K562 (cell line): ENCODE results near the gene GRIK5. TPM values are rescaled to one million over a fixed set of nuclear protein-coding genes. Genes with fewer than 3 reads are reported as not detected.

Experiments used
- CEBPG ChIP-seq, 3 experiments: fragments of 200-800 bp in 1 of 3; sonication (Bioruptor generic) in 1 of 3; sonication (generic) in 1 of 3; formaldehyde crosslinking in 1 of 3; IDR thresholded peaks in 2 of 3; conservative IDR thresholded peaks in 1 of 3; 2 replicates each; pipeline versions ENCODE4 v1.6.1 to v1.8.0; 2016 to 2022; ENCODE audit warnings: missing compliant biosample characterization in 2 of 3, missing genetic modification characterization in 2 of 3, mild to moderate bottlenecking in 1 of 3, missing genetic modification reagents in 1 of 3
- FOXJ2 ChIP-seq: fragments of 200-800 bp; sonication (Bioruptor generic); IDR thresholded peaks from 2 replicates; pipeline ENCODE4 v1.6.1; 2016; ENCODE audit warnings: missing genetic modification characterization, missing compliant biosample characterization
- MIER1 ChIP-seq: fragments of 450-650 bp; IDR thresholded peaks from 2 replicates; pipeline ENCODE4 v1.6.1; 2016; ENCODE audit warnings: antibody characterized with exemption, mild to moderate bottlenecking, low read depth
- RBM14 ChIP-seq: fragments of 200-400 bp; formaldehyde crosslinking; IDR thresholded peaks from 2 replicates; pipeline ENCODE4 v1.6.1; 2018; ENCODE audit warnings: low read depth, mild to moderate bottlenecking, low read length, moderate library complexity, borderline replicate concordance; ENCODE audit not compliant: insufficient read depth
- REST ChIP-seq, 2 experiments: fragments of 450-650 bp; formaldehyde crosslinking in 1 of 2; IDR thresholded peaks; 2 replicates each; pipeline versions ENCODE4 v1.4.0 to v1.6.1; 2014 to 2020; ENCODE audit warnings: mild to moderate bottlenecking in 2 of 2, borderline replicate concordance in 1 of 2, low read depth in 1 of 2
- TEAD2 ChIP-seq: fragments of 450-650 bp; IDR thresholded peaks from 2 replicates; pipeline ENCODE4 v1.6.1; 2016; ENCODE audit warnings: missing genetic modification characterization, control low read depth, missing compliant biosample characterization
- ZBTB12 ChIP-seq: fragments of 250-450 bp; sonication (Bioruptor Pico); IDR thresholded peaks from 2 replicates; pipeline ENCODE4 v1.4.0; 2020
- ZNF644 ChIP-seq: fragments of 200-800 bp; sonication (Bioruptor generic); IDR thresholded peaks from 2 replicates; pipeline ENCODE4 v1.6.1; 2016; ENCODE audit warnings: low read depth, missing genetic modification characterization, missing compliant biosample characterization
- polyA plus RNA-seq, 8 experiments: library from polyadenylated mRNA; depleted of rRNA in 4 of 8; stranded (reverse) in 5 of 8; unstranded in 3 of 8; fragments of >200 nt; fragmentation: Nextera tagmentation in 2 of 8; fragmentation: Illumina TruSeq in 1 of 8; extraction: Ambion mirVana in 2 of 8; extraction: Trizol in 1 of 8; gene quantifications; 2 replicates each; pipeline versions ENCODE4 v1.2.1 to v1.2.3, GENCODE V29; 2011 to 2014; ENCODE audit warnings: inconsistent platforms in 1 of 8, missing spikeins in 1 of 8
- total RNA-seq, 7 experiments: library from RNA; depleted of rRNA in 6 of 7; stranded (reverse); fragments of >200 nt in 6 of 7; fragmentation: Illumina TruSeq in 2 of 7; extraction: Trizol in 2 of 7; gene quantifications; 2 replicates each; pipeline versions ENCODE4 v1.2.1 to v1.2.3, GENCODE V29; 2011 to 2021; ENCODE audit warnings: low replicate concordance in 1 of 7
- TF ChIP-seq, protein P1 (sequence below): fragments of 450-650 bp; IDR thresholded peaks from 2 replicates; pipeline ENCODE4 v1.6.1; 2014; ENCODE audit warnings: low read depth, mild to moderate bottlenecking, moderate library complexity, borderline replicate concordance
- TF ChIP-seq, protein P2 (sequence below): IDR thresholded peaks from 2 replicates; pipeline ENCODE4 v1.6.1; 2011; ENCODE audit warnings: borderline replicate concordance, low read depth, mild to moderate bottlenecking, moderate library complexity, low read length; ENCODE audit not compliant: insufficient read depth, poor library complexity, severe bottlenecking

The GRIK5 gene
- total and polyA plus RNA-seq, 9 of the 15 experiments (the other 6 are each of a cell fraction or from before 2014, with no cell fraction given), result 0.04 to 0.55 (median 0.27) TPM; not detected in 2

DNA sequence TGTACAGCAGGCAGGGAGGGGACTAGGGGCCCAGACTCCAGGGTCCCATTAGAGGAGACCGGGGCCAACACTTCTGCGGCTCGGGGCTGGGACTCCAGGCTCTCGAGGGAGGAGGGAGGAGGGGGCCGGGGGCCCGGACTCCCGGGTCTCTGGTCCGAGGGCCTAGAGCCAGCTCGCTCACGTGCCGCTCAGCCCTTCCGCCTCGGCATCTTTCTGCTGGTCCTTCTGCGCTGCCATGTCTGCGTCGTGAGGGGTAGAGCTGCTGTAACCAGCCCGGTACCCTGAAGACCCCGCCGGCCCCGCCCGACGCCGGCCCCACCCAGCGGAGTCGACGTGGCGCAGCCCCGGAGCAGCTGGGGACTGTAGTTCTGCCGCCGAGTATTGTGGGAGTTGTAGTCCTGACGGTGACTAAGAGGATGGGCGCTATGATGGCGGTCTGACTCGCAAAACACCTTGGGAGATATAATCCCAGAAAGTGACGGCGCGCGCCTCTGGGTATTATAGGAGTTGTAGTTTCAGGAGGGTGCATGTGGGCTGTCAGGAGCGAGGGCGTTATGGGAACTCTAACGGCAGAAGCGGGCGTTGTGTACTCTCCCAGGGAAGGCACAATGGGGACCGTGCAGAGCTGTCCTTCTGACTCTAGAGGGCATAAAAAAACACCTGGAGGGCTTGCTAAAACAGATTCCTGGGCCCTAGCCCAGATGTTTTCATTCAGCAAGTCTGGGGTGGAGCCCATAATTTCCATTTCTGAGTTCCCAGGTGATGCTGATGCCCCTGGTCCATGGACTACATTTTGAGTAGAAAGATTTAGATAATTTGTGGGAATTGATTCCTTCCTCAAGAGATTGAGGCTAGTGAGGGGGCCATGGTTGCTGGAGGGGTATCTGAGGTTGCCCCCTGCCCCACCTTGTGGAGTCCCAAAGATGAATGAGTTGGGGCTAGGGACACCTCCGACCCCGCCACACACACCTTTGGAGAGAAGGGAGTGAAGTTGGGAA, 110.7 kb downstream of the GRIK5 start, which contains the start of gene RABAC1 (continued):
- TF ChIP-seq ZBTB12 (CRISPR knock-in tag) (peak; percentile 76), CEBPG (CRISPR knock-in tag; IDR thresholded peaks at IDR 0.05) (no peak), CEBPG (tag; conservative IDR thresholded peaks at IDR 0.05 in 1 of 2, IDR thresholded peaks at IDR 0.05 in 1 of 2) (no peak), MIER1 (no peak), FOXJ2 (tag) (peak; percentile 72; the same call in 1 of the 2 replicates), TEAD2 (no peak), RBM14 (no peak), ZNF644 (tag) (peak; percentile 89; the same call in 1 of the 2 replicates), REST (IDR thresholded peaks at IDR 0.05; ENCODE audit: borderline replicate concordance) (peak; percentile 14; the same call in 1 of the 2 replicates), REST (CRISPR knock-in tag; IDR thresholded peaks at IDR 0.05; ENCODE audit: low read depth) (no peak)
- TF ChIP-seq, protein P1, sequence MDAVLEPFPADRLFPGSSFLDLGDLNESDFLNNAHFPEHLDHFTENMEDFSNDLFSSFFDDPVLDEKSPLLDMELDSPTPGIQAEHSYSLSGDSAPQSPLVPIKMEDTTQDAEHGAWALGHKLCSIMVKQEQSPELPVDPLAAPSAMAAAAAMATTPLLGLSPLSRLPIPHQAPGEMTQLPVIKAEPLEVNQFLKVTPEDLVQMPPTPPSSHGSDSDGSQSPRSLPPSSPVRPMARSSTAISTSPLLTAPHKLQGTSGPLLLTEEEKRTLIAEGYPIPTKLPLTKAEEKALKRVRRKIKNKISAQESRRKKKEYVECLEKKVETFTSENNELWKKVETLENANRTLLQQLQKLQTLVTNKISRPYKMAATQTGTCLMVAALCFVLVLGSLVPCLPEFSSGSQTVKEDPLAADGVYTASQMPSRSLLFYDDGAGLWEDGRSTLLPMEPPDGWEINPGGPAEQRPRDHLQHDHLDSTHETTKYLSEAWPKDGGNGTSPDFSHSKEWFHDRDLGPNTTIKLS, result peak; percentile 99
- TF ChIP-seq, protein P2, sequence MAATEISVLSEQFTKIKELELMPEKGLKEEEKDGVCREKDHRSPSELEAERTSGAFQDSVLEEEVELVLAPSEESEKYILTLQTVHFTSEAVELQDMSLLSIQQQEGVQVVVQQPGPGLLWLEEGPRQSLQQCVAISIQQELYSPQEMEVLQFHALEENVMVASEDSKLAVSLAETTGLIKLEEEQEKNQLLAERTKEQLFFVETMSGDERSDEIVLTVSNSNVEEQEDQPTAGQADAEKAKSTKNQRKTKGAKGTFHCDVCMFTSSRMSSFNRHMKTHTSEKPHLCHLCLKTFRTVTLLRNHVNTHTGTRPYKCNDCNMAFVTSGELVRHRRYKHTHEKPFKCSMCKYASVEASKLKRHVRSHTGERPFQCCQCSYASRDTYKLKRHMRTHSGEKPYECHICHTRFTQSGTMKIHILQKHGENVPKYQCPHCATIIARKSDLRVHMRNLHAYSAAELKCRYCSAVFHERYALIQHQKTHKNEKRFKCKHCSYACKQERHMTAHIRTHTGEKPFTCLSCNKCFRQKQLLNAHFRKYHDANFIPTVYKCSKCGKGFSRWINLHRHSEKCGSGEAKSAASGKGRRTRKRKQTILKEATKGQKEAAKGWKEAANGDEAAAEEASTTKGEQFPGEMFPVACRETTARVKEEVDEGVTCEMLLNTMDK, result peak; percentile 13
